G401.6 (cell line): ENCODE results near the gene ADAMTS17.

Experiments
- FAIRE-seq: peaks from 2 replicates; lab custom pipeline; 2012; peaks lifted over from hg19 to GRCh38; lab: Jason Lieb, UNC

ADAMTS17 gene

GRCh38 chr15:100221471-100222348 lies 120.1 kb downstream of the ADAMTS17 start:
- FAIRE-seq: no peak

- FAIRE-seq: no peak
Observed at GRCh38 chr15:100220058-100220768, 121.6 kb downstream of the ADAMTS17 start.

DNA sequence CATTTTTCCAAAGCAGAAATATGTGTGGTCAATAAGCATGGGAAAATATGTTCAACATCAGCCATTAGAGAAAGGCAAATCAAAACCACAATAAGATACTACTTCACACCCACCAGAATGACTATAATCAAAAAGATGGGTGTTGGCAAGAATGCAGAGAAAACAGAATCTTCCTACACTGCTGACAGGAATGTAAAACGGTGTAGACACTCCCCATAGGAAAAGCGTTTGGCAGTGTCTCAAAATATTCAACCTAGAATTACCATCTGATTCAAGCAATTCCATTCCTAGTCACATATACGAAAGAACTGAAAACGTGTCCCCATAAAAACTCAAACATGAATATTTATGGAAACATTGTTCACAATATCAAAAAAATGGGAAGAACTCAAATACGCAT lies 123.3 kb downstream of the ADAMTS17 start:
- FAIRE-seq: no peak

DNA sequence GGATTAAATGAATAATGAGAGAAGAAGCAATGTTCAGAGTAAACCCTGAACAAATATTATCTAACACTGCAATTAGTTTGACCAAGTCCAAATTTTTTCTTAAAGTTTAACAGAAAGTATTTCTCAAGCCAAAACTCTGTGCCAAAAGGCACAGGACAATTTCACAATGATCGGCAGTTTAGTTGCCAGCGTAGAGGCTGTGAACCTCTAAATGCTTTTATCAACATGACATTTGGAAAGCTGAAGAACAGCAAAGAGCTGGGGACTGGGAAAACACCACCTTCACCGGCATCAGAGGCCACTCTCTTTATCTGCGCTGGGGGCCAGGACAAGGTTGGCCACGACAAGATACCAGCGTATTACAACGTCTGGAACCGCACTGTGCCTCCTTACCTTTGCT lies 125.6 kb downstream of the ADAMTS17 start:
- FAIRE-seq: no peak

GRCh38 chr15:100215843-100216169 lies 126.0 kb downstream of the ADAMTS17 start:
- FAIRE-seq: no peak

- FAIRE-seq: no peak
Observed at GRCh38 chr15:100215031-100215842, 126.5 kb downstream of the ADAMTS17 start.

DNA sequence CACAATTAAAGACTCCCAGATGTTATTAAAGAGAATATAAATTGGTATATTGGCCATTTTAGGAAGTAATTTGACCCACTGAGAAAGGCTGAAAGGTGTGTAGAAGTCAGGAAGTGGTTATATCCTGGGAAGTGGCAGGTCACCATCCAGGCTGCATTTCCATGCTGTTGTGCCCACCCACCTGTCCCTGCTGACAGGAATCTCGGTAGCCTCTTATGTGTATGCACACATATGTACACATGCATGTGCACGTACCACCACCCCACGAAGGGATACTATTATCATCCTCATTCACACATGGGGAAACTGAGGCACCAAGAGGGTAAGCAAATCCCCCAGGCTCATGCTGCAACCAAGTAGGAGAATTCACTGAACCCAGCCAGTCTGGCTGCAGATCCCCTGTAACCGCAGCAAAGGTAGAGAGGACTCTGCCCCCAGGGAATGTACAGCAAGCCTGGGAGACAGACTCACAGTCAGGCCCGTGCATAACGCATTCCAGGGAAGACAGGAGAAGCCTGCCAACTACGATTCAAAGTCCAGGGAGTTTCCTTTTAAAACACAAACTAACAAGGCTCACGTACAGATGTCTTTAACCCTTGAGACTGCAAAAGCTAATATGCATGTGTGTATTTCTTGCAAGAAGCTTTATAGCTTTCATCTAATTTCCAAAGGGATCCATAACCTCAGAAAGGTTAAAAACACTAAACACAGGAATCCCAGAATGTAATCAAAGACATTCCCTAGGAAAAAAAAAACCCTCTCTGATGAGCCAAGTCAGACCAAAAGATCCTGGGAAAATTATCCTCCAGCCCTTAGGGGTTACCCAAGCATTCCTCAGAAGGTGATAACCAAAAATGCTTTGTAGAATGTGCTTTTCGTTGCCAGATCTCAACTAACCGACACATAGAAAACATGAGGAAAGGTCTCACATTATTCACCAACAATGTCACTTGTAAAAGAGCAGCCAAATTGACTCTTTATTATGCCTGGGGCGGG lies 129.6 kb downstream of the ADAMTS17 start:
- no peak for FAIRE-seq

GRCh38 chr15:100210338-100210737 lies 131.4 kb downstream of the ADAMTS17 start:
- no peak for FAIRE-seq

DNA sequence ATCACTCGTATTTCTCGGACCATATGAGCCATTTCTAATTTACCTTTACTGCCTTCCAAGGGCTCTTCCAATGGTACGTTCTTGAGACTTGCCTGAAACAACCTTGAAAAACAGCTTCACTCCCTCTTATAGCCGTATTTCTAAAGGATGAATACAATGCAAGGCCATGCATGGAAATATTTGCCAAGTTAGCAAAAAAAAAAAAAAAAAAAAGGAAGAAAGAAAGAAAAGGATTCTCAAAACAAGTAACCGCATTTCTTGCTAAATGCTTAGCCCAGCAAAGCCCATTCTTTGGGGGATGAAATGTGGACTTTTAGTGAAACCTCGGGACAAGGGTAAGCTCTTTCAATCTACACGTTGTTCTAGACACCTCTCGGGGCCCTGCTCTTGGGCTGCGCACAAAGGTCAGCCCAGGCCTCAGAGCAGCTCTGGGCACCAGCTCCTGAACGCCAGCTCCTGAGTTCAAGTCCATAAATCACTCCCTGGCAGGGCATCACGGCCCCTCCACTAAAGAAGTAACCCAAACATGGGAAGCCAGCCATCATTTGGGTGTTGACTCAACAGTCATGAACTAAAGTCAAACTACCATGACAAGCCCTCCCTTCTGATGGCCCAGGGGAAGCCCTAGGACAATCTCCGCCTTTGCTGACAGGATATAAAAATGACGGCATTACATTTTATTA lies 132.7 kb downstream of the ADAMTS17 start:
- no peak for FAIRE-seq

DNA sequence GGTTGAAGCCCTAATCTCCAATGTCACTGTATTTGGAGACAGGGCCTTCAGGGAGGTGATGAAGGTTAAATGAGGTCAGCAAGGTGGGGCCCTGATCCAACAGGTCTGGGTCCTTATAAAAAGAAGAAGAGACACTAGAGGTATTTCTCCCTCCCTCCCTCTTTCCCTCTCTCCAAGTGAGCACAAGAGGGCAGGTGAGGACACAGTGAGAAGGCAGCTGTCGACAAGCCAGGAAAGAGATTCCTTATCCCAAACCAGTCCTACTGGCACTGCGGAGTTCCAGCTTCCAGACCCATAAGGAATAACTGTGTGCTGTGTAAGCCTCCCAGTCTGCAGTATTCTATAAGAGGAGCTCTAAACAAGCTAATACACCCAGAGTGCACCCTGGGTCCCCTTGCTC lies 134.7 kb downstream of the ADAMTS17 start:
- FAIRE-seq: no peak

DNA sequence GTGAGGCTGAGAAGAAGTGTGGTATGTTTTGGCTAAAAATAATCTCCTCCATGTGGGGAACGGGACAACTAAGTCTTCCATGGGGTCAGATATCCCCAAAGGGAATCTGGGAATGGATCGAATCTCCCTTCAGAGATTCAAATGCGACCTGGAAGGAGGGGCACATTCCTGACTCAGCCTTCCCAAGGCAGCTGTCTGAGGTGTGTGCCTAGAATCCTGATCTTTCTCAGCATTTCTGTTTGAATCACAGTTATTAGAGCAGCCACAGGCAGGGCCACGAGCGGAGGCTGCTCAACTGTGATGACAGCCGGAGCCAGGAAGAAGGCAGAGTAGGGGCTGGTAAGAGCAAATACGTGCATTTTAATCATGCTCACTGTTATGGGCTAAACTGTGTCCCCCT lies 135.1 kb downstream of the ADAMTS17 start:
- no peak for FAIRE-seq

DNA sequence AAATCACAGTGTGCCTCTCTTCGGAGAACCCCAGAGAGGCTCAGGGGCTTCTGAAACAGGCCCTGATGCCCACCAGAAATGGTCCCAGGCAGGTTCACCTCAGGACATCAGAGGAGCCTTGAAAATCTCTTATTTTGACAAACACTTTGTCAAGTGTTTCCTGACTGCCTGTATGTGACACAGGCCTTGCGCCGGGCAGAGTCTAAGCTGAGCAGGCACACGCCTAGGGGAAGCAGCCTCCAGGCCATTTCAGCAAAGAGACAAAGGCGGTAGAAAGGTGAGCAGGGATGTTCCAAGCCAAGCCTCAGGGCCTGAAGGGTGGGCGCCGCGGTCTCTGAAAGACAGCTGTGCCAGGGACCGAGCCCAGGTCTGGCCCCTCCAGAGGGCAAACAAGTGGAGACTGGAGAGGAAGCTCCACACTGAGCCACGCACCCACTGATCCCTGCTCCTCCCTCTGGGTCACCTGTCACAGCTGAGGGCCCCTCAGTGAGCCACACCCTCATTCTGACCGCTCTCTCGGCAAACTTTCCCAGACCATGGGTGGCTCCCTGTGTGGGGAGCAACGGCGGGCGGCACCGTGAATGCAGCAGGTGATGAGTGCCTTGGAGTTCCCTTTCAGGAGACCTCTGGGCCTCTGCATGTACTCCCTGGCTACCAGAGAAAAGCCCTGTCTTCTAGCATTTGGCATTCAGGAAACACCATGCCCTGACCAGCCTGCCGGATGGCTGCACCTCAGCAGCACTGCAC lies 136.1 kb downstream of the ADAMTS17 start:
- no peak for FAIRE-seq

- no peak for FAIRE-seq
Observed at GRCh38 chr15:100204771-100205170, 137.0 kb downstream of the ADAMTS17 start.

- FAIRE-seq: no peak
Observed at GRCh38 chr15:100204211-100204610, 137.6 kb downstream of the ADAMTS17 start.

DNA sequence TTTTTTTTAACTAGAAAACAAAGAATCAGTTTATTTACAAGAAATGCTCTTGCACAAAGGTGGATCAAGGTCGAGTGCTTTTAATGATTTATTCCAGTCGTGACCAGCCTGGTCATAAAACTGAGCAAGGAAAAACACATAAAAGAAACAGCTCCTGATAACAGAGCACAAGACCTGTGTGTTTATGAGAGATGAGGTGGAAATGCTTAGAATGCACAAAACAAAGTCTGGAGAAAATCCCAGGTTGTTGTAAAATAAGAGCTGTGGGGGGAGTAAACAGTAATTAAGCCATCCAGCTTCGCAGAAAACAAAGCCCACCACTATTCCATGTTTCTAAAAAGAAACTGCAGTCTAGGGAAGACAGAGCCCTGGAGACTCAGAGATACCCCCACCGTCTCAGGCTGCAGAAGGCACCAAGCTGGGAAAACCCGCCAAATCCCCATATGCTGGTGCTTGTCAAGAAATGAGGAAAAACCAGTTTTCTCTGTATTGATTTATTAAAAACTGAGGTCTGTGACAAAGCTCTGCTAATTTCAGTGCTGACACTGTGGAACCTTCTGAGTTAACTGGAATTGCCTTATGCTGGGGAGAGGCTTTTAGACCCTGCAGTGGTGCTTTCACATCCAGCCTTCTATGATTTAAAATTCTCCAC lies 139.3 kb downstream of the ADAMTS17 start:
- FAIRE-seq: no peak

- no peak for FAIRE-seq
Observed at GRCh38 chr15:100201376-100202280, 140.1 kb downstream of the ADAMTS17 start.

GRCh38 chr15:100200287-100200880 lies 141.4 kb downstream of the ADAMTS17 start:
- no peak for FAIRE-seq

DNA sequence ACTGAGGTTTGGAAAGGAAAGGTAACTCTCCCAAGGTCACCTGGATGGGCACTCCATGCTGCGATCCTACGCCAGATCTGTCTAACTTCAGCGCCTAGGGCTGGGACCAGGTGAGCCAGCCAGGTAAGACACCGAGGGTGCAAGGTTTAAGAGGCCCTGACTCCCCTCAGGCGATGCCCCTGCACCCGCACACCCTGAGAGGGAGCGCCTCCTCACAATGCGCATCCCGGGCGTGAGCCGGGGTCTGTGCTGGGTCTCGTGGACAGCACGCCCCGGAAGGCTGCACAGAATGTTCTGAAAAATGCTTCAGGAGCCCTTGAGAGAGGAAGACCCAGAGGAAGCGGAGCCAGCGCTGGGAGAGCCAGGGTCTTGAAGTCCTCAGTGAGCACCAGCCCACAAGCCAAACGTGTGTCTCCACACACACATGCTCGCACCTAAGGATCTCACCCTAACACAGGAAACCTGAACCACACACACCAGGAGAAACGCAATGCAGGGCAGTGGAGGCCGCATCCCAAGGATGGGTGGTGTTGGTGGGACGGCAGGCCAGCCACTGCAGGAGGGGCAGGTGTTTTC lies 142.0 kb downstream of the ADAMTS17 start:
- FAIRE-seq: no peak
